ENCODE data around the gene LRFN2. TPM values are rescaled to one million over a fixed set of nuclear protein-coding genes. Genes with fewer than 3 reads are reported as not detected.

LRFN2 gene
- total RNA-seq (2014; rRNA removed; shearing (Covaris generic)) = not detected in 2 replicates
- not detected in 2 replicates for polyA plus RNA-seq (2015; cell fraction: cytosol; rRNA removed)
- polyA plus RNA-seq (2015; cell fraction: nucleus; rRNA removed) = 0.03 TPM in 1 of 2 replicates, not detected in the other

DNA sequence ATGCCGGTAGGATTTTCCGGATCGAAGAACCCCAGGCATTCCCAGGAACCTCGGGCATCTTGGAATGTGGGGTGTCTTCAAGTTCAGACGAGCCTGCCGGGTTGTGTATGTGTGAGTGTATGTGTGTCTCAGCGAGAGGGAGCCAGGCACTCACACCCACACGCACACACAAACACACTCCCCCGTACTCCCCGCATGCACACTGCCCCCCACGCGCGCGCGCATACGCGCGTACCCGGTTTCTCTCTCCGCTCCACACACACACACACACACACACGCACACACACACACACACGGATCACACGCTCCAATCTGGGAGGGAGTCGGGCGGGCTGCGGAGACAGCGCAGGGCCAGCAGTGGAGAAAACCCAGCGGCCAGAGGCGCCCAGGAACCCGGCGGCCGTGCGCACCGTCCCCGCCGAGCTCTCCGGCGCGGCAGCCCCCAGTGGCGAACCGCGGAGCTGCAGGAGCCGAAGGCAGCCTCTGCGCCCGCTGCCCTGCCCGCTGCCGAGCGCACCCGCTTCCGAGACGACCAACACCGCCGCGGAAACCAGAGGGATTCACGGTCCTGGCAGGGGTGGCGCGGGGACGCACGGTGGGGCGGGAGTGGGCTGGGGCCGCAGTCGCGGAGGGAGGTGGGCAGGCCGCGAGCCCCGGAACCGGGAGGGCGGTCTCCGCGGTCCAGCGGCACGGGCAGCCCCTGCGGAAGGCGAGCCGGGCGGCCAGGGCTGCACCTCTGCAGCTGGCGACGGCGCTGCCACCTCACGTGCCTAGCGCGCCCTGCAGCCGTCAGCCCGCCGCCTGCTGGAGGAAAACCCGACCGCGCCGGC is at the start of gene LRFN2:
LRFN2 (minus strand) TSS at position 125 of the 830 bp plus-strand sequence.
- DNase-seq (ENCODE audit: low read depth) = peak; percentile 64

DNA sequence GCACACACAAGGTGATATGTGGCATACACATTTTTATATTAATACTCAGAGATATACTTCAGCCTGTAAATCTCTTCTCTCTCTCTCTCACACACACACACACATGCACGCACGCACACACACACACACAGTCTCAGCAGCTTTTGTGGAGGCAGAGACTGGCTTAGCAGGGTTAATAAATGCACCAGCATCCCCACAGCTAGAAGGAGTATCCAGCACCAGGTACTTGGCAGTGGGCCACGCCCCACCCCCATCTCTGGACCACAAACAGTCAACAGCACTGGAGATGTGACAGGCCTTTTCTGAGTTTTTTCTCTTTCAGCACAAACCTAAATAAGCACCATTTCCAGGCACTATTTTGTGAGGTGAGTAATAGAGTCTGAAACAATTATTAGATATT is 47.3 kb upstream of the LRFN2 start:
- DNase-seq (ENCODE audit: low read depth) = no peak

DNA sequence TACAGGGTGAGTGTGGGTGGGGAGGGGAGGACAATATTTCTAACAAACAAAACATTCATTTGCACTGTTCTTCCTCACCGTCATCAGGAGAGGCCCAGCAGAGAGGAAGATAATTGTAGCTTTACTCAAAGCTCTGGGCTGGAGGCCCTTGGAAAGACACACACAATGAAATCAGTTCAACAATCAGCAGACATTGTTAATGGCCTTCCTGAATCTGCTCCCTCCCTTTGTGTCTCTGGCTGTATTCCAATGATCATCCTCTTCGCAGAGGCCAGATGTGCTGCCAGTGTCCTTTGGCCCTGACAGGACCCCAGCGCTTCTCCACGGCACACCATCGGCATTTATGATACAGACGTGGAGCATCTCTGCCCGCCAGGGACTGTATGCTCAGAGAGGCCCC is 44.6 kb upstream of the LRFN2 start:
- DNase-seq (ENCODE audit: low read depth) = no peak

DNA sequence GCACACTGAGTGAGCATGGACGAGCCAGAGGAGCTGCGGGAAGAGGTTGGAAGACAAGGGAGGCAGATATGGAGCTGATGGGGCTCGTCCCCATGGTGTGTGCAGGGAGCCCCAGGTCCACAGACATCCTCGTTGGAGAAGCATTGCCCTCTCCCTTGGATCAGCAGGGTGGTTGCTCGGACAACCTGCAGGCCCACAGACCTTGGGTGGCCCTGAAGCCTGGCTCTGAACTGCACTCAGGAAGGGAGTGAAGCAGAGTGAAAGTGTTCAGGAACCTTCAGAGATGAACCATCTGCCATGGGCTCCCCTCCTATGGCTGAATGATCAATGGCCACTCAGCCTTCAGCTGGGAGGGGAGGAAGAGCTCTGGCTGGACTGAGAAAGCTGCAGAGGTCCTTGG is 43.3 kb upstream of the LRFN2 start:
- no peak for DNase-seq (ENCODE audit: low read depth)

DNA sequence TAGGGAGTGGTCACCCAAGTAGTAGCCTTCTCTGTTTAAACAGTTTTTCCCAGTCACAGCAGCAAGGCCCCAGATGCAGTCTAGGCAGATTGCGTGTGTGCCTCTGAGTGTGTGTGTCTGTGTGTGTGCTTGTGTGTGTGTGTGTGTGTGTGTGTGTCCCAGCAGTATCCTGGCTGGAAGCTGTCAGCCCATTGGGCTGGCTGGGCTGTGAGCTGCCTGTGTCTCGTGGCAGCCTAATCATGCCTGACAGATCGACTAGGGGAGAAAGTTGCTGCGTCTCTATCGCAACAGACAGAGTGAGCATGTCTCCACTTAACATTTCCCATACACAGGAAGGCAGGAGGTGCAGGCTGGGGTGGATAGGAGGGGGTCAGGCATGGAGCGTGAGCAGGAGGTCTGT is 42.9 kb upstream of the LRFN2 start:
- DNase-seq (ENCODE audit: low read depth) = no peak

DNA sequence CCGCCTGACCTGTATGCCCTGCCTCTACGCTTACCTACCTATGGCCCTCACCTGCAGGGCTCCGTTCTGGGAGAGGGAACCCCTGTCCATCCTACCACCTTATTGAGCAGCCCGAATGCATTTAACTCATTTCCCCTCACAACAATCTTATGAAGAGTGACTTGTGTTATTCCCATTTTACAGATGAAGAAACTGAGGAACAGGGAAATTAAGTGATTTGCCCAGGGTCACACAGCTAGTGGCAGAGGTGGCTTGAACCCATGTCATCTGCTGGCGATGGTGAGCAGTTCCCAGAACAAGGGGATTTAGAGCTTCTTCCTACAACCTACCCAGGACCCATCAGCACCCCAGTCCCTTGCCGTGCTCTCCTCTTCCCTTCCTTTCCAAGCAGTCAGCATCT is 42.3 kb upstream of the LRFN2 start:
- no peak for DNase-seq (ENCODE audit: low read depth)

DNA sequence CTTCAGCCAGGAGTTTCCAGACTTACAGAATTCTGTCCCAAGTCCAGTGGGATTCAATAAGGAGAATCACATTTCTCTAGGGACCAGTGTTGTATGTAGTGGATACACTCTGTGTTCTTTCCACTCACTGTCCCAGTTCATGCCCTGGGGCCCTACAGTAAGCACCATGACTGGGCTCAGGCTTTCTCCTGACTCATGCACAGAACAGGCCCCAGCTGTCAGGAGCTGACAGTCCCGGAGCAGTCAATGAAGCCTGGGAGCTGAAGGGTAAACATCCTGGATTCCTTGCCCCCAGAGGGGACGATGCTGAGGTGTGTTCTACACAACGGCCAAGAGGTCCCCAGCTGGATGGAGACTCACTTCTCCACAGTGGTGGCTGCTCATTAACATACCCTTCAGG is 40.2 kb upstream of the LRFN2 start:
- peak; percentile 45 for DNase-seq (ENCODE audit: low read depth)

DNA sequence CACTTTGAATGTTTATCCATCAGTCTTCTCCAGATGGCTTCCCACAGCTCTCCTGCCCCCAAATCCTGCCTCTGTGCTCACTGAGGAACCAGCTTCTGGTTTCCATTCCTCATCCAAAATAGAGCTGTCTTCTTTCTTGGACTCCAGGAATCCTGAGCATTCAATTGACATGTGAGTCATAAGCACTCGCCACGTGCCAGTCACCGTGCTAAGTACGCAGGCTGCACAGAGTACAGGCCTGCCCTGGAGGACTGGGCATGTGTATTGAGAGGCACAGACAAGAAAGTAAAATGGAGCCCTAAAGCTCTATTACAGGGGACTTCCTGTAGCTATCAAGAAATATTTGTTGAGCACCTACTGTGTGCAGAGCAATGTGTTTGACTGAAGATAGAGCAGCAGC is 39.7 kb upstream of the LRFN2 start:
- DNase-seq (ENCODE audit: low read depth) = peak; percentile 44

DNA sequence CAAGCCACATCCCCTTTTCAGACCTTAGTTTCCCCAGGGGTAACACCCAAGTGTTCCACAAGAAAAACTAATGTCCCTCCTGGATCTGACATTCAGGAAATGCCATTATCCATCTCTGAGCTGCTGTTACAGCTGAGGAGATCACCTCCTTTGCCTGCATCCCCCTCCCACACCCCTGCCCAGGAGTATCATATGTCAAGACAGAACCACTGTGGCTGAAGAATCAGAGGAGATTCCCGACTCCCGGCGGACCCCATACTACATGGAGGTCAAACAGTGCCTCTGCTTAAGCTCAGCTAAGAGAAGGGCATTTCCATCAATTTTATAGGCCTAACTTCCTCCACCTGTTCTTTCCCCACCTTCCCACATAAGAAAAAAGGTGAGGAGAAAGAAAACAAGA is 36.8 kb upstream of the LRFN2 start:
- DNase-seq (ENCODE audit: low read depth) = no peak

DNA sequence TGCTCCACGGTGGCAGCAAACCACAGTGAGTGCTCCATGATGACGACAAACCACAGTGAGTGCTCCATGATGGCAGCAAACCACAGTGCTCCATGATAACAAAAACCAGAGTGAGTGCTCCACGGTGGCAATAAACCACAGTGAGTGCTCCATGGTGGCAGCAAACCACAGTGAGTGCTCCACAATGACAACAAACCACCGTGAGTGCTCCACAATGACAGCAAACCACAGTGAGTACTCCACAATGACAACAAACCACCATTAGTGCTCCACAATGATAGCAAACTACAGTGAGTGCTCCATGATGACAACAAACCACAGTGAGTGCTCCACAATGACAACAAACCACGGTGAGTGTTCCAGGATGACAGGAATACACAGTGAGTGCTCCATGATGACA is 36.0 kb upstream of the LRFN2 start:
- no peak for DNase-seq (ENCODE audit: low read depth)

DNA sequence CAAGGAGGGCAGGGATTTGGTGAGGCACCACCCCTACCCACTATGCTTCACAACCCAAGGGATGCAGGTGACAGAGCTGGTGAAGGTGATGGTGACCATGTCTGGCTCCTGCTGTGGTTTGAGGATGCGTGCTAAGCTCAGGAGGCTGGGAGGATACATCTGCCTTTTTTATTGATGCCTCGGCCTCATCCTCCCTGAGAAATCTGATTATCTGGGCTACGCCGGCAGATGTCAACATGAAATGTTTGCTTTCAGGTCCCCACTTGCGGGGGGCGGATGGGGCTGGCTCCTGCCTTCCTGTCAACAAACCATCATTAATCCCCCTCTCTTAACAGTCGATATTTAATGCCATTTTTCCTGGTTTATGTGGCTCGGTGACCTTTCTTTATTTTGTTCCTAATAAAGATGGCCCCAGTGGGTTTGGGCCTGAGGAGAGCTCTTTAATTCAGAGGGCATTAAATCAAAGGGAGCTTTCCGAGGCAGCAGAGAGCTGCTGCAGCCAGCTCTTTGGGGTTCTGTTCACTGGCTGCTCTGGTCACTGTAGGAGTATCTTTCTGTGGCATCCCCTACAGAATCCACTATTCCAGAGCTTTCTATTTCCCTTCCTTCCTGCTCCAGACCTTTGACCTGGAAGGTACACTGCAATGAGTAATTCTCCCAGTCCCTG is 33.5 kb upstream of the LRFN2 start:
- no peak for DNase-seq (ENCODE audit: low read depth)

DNA sequence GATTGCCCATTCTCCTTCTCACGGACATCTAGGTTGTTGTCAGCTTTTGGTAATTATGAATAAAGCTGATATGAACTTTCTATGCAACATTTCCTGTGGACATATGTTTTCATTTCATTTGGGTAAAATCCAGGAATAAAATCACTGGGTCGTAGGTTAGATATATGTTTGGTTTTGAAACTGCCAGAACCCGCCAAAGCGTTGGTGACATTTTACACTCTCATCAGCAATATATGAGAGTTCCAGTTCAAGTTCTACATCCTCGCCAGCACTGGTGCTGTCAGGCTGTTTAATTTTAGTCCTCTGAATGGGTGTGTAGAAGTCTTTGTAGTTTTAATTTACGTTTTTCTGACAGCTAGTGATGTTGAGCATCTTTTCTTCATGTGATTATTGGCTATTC is 27.5 kb upstream of the LRFN2 start:
- no peak for DNase-seq (ENCODE audit: low read depth)

DNA sequence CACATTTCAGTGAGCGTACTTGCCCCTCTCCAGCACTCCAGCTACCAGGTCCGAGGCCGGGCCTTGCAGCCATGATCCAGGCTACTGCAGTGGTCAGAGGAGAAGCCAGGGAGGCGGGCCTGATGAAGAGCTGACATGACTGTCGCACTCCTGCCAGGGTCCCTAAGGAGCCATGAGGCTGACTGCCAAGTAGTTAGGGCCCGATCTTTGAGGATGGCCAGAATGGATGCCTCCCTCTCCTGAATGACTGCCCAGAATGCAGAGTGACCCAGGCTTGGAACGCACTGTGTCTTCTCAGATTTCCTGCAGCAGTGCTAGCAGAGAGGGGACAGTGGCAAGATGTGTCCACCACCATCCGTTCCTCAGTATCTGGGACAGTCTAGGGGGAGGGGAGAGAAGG is 24.7 kb upstream of the LRFN2 start:
- DNase-seq (ENCODE audit: low read depth) = no peak

DNA sequence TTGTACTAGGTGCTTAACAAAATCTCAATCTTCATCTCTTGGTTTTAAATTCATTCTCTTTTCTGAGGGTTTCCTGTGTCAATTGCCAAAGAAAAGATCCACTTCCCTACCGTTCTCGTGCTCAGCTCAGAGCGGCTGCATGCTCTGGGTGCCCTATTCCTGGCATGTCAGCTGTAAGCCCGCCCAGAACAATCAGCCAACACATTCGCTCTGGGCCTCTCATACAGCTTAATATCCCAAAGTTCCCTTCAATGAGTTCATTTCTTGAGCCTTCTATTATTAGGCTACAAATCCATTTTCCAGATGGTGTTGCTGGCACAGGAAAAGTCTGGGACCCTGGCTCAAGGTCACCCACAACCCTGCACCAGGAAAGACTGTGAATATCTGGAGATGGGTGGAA is 24.3 kb upstream of the LRFN2 start:
- DNase-seq (ENCODE audit: low read depth) = no peak

DNA sequence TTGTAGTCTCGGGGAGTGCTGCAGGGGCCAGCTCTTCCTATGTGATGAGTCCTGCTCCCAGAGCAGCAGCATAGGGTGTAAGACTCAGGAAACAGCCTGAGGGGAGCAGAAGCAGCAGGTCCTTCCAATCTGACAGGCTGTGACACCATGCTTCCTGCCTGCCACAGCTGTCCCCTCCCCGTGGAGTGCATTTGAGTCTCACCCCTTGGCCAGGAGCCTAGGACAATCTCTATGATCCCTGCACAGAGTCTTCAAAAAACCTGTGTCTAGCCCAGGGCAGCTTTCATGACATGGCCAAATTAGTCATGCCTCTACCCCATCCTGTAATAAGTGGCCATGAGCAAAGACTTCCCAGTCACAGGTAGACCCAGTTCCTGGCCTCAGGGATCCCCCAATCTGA is 23.1 kb upstream of the LRFN2 start:
- DNase-seq (ENCODE audit: low read depth) = no peak

DNA sequence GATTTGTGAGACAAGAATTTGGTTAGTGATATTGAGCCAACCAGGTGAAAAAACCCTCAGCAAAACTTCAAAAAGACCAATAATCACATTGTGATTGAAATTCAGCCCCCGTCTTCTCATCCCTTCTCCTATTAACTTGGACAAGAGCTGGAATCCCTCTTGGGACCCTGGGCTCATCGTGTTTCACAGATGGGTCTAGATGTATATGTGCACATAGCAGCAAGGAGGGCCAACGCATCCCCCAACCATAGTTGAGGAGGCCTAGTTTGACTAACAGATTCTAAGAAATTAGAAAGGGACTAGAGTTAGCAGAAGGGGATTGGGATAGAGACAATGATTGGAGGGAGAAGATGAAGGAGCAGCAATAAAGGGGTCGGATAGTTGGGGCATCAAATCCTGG is 19.8 kb upstream of the LRFN2 start:
- DNase-seq (ENCODE audit: low read depth) = no peak

DNA sequence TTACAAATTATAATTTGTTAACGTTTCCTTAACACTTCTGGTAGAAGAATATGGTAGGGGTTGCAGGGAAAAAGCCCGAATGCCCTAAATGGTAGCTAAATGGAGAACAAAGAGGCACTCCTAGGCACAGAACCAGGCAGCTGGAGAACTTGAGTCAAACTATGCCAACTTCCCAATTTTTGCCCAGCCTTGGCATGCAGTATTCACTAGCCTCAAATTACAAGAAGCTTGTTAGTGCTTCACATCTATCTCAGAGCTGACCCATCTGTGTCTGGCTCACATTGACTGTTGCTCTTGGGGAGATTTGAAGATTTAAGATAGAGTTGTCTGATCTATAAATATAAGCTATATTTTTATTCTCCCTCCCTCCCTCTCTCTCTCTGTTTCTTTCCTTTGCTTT is 19.4 kb upstream of the LRFN2 start:
- DNase-seq (ENCODE audit: low read depth) = no peak

DNA sequence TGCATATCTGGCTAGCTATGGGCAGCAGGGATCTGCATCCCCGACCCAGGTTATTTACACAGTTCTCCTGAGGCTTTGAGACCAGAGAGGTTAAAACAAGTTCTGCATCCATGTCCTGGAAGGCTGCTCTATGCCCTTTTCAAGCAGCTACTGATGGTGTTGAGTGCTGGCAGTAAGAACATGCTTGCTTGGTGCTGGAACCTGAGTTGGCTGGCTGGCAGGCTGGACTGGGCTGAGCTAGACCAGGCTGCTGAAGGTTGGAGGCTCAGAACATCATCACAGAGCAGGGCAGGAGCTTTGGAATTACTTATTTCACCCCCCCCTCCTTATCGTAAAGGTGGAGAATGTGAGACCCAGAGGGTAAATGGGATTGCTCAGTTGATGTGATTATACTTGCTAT is 16.9 kb upstream of the LRFN2 start:
- DNase-seq (ENCODE audit: low read depth) = no peak

DNA sequence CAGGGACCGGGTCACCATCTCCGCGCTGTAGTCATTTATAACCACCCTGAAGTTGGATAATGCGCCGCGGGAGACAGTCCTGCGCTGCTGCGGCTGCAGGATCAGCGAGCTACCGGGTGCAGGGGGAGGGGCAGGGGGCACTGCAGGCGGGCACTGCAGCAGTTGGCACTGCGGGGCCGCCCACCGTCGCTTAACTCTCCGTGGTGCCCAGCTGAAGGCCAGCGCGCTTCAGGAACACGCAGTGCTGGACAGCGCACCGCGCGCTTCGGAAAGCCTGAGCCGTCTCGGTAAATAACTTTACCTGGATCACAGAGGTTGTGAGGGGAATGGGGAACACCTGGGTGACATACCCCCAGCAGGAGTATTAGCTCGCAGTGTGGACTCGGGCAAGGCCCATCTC is 12.4 kb upstream of the LRFN2 start:
- no peak for DNase-seq (ENCODE audit: low read depth)

DNA sequence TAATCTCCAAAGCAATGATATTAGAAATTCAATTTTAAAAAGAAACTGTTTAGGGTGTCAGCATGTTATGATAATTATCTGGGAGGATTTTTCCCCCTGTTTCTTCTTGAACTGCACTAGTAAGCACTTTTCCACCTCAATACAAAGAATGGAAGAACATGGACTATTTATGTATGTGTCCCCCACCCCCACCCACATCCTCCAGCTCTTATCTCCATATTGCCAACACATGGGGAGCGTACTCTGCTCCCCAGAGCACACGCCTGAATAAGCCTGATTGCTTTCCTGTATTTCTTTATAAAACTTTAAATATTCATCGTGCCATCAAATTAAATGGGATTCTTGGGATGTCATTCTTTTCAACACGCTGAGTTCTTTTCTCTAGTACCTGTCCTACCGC is 11.4 kb upstream of the LRFN2 start:
- DNase-seq (ENCODE audit: low read depth) = no peak

DNA sequence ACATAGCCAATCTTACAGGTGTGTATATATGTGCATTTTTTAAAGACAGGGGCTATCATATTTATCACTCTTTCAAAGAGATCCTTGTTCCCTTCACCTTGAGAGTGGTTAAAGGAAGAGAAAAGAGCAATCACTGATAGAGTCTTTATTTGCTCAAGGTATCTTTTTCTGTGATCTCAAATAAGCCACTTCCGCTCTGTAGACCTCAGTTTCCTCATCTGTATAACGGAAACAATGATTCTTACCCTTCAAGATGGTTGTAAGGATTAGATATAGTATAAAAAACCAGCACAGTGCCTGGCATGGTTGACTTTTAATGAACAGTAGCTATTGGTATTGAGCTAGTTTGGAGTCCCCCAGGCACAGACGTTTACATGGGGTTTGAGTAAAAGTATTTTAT is 10.1 kb upstream of the LRFN2 start:
- no peak for DNase-seq (ENCODE audit: low read depth)

DNA sequence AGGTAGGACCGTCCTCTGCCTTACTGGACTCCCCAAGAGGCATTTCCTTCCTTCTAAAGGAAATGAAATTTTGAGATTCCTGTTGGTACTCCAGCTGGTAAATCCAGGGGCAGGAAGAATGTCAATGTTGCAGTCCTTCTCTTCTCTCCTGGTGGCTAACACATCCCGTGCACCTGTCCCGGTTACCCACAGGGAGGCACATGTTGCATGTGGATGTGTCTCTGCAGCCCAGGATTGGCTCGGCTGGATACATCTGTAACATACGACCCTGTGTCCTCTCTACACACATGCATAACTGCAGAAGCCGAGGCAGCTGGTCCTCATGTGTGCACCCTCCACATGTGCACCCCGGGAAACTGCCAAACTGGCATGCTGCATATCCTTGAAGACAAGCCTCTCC is 1.3 kb upstream of the LRFN2 start:
- no peak for DNase-seq (ENCODE audit: low read depth)

DNA sequence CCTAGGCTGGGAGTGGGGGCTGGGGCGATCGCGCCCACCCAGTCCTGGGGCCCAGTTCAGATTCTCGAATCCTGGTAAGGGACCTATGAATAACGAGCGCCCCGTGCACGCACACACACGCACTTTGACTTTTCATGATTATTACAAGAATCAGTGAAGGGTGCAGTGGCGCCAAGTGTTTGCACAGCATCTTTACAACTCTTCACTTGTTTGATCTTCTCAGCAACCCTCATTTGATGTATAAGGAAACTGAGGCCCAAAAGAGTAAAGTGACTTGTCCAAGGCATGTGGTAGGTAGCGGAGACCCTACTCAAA is 863 bp upstream of the LRFN2 start:
- DNase-seq (ENCODE audit: low read depth) = no peak

All from HT1080 (cell line).